Kidney epithelial cell (primary cell): ENCODE data around the gene RNF212. TPM values are rescaled to one million over a fixed set of nuclear protein-coding genes. Genes with fewer than 3 reads are reported as not detected.

Source experiments
- DNase-seq: peaks from one replicate; pipeline ENCODE4 v3.0.0-alpha.2; 2010; ENCODE audit warnings: low read depth
- H3K27me3 ChIP-seq: 2 replicates; pipeline ENCODE4 v1.6.0; 2011; ENCODE audit warnings: low read length; ENCODE audit not compliant: control insufficient read depth, insufficient read depth
- H3K36me3 ChIP-seq: 2 replicates; pipeline ENCODE4 v1.5.1; 2011; ENCODE audit warnings: low read length; ENCODE audit not compliant: control insufficient read depth, insufficient read depth
- H3K4me3 ChIP-seq: 2 replicates; pipeline ENCODE4 v1.5.1; 2011; ENCODE audit warnings: low read depth, mild to moderate bottlenecking, control low read depth, low read length
- CTCF ChIP-seq: IDR thresholded peaks from 2 replicates; pipeline ENCODE4 v1.5.1; 2011; ENCODE audit warnings: mild to moderate bottlenecking, moderate library complexity, low read length, control low read depth, inconsistent platforms; ENCODE audit not compliant: insufficient read depth, poor library complexity, severe bottlenecking
- total RNA-seq: library from RNA; depleted of rRNA; stranded (reverse); fragments of >200 nt; gene quantifications from 2 replicates; pipeline ENCODE4 v1.2.3, GENCODE V29; 2015

RNF212 gene
- 5.2 and 13.0 TPM in 2 replicates for total RNA-seq

- DNase-seq, result no peak
- peaks cover 6% of the 10 kb centered on the region for H3K27me3 ChIP-seq
- peak within 1 kb of the TSS; percentile 27 for H3K4me3 ChIP-seq
- H3K36me3 ChIP-seq, result no peaks in the 10 kb centered on the region
- no peak for TF ChIP-seq CTCF
Measured at GRCh38 chr4:1113311-1114009, at the start of gene RNF212. TSS of gene RNF212 (minus strand) at chr4:1113564. CDS start at chr4:1113464, 100 bp downstream.

- no peak for TF ChIP-seq CTCF
- H3K36me3 ChIP-seq, result no peaks in the 10 kb centered on the region
- H3K4me3 ChIP-seq, result no peak overlapping the region
- no peak for DNase-seq
- no peaks in the 10 kb centered on the region for H3K27me3 ChIP-seq
Measured at GRCh38 chr4:1160351-1160750, 47.0 kb upstream of the RNF212 start.

GRCh38 chr4:1156069-1156468 lies 42.7 kb upstream of the RNF212 start:
- Histone ChIP-seq H3K27me3 (peaks cover 3% of the 10 kb centered on the region), H3K36me3 (no peaks in the 10 kb centered on the region), H3K4me3 (no peak overlapping the region)
- DNase-seq, result no peak
- TF ChIP-seq CTCF, result no peak

- no peak overlapping the region for H3K4me3 ChIP-seq
- no peak for DNase-seq
- H3K27me3 ChIP-seq, result peaks cover 3% of the 10 kb centered on the region
- no peaks in the 10 kb centered on the region for H3K36me3 ChIP-seq
- no peak for TF ChIP-seq CTCF
Measured at GRCh38 chr4:1155314-1155713, 42.0 kb upstream of the RNF212 start.

- TF ChIP-seq CTCF, result no peak
- Histone ChIP-seq H3K36me3 (no peaks in the 10 kb centered on the region), H3K4me3 (no peak overlapping the region), H3K27me3 (peaks cover 3% of the 10 kb centered on the region)
- DNase-seq, result no peak
Measured at GRCh38 chr4:1154523-1155182, 41.3 kb upstream of the RNF212 start.

- no peak for DNase-seq
- TF ChIP-seq CTCF, result no peak
- Histone ChIP-seq H3K27me3 (peaks cover 3% of the 10 kb centered on the region), H3K4me3 (no peak overlapping the region), H3K36me3 (no peaks in the 10 kb centered on the region)
Measured at GRCh38 chr4:1154126-1154522, 40.8 kb upstream of the RNF212 start.
